NCI-H1105 treated with DMSO at 0.1 percent for 48 hours (cell line): ENCODE results near the gene TBR1.

Experiments
- DNase-seq: peaks from one replicate; lab custom pipeline; 2025; lab: John Stamatoyannopoulos, UW

The TBR1 gene

DNA sequence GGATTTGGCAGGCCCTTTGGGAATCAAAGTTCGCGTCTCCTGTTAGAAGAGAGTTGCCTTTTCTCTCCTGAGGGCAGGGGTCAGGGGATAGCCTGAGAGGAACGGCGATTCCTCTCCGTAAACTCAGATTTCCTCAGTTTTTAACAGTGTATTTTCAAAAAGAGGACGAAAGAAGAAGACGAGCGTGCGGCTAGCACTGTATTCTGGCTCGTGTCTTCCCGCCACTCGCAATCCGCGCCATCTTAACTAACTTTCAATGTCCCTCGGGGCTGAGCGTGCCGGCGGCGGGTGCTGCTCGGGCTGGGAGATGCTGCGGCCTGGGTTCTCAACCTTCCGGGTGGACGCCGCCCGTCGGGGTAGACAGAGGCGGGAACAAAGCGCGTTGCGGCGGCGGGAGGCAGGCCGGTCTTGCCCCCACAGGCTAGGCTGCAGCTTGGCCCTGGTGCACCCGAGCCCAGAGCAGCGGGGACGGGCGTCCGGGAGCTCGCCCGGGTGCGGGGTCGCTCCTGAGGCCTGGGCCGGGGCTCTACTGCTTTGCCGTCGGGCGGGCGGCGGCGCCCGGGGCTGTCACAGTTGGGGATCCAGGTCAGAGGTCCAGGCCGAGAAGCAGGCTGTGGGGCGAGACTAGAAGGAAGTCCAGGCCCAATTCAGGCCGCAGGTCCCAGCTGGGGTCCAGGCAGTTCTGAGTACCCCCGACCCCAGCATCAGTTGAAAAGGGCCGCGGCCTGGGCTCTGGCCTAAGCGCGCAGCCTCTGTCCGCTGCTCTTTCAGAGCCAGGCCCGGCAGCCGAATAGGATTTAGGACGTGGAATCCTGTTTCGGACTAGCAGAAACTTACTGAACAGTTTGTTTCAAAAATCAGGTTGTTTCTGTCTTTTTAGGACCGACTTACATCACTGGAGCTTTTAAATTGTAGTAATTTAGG lies 11.8 kb downstream of the TBR1 start:
- DNase-seq, result no peak

DNA sequence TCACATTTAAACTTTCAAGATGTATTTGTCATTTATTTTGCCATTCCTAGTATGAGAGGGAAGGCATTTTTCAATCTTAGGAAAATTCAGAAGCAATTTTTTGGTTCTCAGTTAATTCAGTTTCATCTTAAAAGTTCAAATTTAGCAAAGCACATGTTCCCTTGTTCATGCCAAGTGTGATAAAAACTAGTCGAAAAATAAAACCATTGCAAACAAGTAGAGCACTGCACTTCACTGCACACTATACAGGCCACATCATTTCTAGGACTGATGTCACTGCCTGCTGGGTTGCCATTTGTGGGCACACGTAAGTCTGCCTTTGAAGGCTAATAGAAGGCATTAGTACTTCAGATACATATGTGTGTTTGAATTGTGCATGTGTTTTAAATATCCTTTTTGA lies 14.3 kb downstream of the TBR1 start:
- no peak for DNase-seq

GRCh38 chr2:161432107-161432506 lies 16.0 kb downstream of the TBR1 start:
- no peak for DNase-seq

GRCh38 chr2:161434118-161434517 lies 18.0 kb downstream of the TBR1 start:
- DNase-seq, result no peak

- DNase-seq, result no peak
Measured at GRCh38 chr2:161436411-161436810, 20.3 kb downstream of the TBR1 start.

GRCh38 chr2:161438598-161438997 lies 22.5 kb downstream of the TBR1 start:
- DNase-seq, result no peak

GRCh38 chr2:161445097-161445496 lies 29.0 kb downstream of the TBR1 start:
- DNase-seq, result no peak

DNA sequence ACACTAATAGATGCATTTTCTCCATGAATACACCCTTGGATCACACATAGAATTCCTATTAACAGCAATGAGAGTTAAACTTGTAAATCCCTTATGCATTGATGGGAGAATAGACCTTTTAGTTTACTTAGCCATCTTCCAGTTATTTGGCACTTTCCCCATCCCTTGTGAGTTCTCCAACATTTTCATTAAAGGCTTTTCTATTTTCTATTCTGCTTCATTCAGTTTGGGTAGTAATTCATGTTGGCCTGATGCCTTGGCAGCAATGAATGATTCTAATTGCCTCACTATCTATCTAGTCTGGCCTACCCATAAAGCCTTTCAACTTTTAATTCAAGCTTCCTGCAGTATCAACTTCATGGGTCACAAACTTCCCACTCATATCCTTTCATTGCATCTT lies 32.3 kb downstream of the TBR1 start:
- DNase-seq, result peak; percentile 18

- DNase-seq, result no peak
Measured at GRCh38 chr2:161471631-161472030, 55.5 kb downstream of the TBR1 start.

GRCh38 chr2:161474920-161475319 lies 58.8 kb downstream of the TBR1 start:
- DNase-seq, result no peak
